NK-92 (cell line): ENCODE data around the gene P2RX2.

Experiments used
- DNase-seq: peaks from one replicate; lab custom pipeline; 2025; ENCODE audit not compliant: unreplicated experiment; lab: John Stamatoyannopoulos, UW

The P2RX2 gene

DNA sequence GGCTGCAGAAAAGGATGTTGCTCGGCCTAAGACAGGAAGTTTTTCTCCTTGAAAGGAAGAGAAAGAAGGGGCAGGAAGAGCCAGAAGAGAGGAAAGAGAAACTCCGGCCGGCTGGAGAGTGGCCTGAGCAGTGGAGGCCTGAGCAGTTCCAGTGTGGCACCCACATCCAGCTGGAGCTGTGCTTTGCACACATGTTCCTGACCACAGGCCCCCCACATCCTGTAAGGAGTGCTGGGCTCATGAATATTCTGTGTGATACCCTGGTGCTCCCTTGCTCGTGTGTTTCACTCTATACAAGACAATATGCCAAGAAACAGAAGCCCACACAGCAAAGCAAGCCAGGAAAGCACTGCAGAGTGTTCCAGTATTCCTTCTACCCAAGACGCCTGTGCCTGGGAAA lies 41.5 kb downstream of the P2RX2 start:
- no peak for DNase-seq

DNA sequence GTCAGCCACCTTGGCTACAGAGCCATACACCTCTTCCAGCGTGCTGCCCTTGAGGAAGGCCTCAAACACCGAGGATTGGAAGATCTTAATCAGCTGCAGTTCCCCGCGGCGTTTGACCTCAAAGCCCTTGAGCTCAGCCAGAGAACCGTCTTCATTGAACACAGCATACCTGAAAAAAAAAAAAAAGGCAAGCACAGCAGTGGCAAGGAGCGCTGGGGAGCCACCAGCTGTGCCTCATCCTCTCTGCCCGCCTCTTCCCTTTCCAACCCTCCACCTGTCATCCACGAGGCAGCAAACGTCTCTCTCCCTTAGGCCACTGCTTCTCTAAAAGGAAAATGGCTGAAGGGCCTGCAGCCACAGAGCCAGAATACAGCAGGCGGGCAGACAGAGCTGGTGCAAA lies 42.4 kb downstream of the P2RX2 start:
- DNase-seq, result no peak

DNA sequence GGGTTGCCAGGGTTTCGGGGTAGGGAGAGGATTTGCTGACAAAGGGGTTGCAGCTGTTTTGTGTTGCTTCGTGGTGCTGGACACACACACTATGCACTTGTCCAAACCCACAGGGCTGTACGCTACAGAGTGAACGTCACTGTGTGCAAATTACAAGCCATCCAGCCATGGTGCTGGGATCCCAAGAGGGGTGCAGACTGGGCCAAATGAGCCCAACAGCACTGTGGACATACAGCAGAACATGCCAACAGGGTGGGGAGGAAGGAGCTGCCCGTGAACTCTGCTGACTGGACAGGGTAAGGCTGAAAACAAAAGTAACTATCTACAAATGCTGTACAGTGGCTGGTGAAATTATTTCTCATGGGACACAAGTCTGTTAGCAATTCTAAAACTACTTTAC lies 43.4 kb downstream of the P2RX2 start:
- DNase-seq, result no peak

DNA sequence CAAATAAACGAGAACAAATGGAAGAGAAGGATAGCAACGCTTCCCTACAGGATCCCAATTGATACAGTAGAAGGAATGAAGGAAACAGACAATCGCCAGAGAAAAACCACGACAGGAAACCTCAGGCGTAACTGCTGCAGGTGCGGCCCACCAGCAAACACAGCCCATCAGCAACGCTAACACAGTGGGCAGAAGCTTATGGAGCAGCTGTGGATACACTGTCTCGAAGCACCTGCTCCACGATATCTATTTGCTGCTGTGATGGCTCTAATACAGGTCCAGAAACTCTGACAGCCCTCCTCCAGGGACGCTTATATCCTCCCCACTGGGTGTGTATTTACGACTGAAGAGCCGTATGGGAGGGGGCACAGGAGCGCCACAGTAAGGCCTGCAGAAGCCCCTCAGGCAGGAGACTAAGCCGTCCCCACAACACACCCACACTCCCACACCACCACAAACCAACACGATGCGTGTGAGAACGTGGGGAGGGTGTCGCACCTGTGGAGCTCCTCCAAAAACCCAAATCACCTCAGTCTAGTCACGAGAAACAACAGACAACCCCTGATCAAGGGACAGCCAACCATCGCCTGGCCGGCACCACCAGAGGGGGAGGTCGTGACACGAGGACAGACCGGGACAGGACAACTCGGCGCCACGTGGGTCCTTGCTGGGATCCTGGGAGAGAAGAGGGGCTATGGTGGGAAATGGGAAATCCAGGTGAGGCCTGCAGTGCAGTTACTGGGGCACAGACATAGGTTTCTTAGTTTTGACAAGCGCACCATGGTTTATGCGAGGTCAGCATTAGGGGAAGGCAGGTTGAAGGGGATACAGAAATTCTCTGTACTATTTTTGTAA lies 44.6 kb downstream of the P2RX2 start:
- DNase-seq, result no peak

DNA sequence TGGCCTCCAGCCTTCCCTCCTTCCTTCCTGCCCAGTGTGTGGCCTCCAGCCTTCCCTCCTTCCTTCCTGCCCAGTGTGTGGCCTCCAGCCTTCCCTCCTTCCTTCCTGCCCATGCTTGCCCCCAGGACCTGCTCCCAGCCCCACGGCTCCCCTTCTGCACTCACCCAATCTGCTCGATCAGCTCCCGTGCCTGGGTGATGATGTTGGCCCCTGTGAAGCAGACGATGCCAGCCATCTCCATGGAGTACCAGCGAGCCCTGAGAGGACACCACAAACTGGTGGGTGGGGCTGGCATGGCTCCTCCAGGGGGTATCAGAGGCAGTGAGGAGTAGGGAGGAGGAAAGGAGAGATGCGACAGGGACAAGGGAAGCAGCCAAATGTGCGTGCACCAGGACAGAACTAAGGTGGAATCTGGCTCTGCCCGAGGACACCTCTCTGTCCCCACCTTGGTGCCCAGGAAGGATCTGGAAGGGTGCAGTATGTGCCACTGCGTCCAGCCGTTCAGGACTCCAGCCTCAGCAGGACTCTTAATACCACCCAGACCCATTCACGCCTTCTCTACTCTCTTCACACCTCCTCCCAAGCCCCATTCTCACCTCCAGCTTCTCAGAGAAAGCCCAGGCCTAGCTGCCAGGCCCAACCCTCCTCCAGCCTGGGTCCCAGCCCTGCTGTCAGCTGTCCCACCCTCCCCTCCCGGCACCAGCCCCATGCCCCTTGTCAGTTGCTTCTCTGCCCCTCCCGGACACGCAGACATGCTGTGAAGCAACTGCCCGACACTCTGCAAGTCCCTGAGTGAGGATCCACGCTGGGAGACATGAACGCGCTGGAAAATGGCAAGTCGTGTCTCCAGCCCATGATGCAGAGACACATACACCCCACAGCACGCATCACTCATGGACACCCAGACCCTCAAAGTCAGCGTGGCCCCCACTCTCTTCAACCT lies 45.9 kb downstream of the P2RX2 start:
- no peak for DNase-seq

DNA sequence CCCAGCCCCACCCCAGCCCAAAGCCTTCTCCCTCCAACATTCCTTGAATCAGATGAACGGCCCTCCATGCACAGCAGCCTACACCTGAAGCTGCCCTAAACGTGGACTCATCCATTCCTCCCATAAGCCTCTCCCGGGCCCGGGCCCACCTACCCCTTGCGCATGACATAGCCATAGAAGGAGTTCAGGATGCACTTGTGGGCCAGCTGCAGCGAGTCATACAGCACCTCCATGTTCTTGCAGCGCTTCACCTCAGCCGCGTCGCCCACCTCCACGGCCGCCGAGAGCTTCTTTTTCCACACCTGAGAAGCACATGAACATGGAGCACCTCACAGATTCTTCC lies 46.5 kb downstream of the P2RX2 start:
- DNase-seq, result no peak

DNA sequence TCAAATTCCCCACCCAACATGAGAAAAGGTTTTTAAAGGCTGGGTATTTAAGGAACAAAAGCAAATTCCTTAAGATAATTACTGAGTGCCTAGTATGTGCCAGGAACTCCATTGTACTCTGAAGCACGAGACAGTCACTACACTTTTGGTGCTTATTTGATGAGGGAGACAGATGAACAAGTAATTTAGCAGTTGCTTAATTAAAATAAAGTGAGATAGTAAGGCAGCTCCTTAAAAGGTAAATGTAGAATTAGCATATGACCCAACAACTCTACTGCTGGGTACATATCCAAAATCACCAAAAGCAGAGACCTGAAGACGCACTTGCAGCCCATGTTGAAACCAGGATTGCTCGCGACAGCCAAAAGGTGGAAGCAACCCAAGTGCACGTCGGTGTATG lies 47.2 kb downstream of the P2RX2 start:
- DNase-seq, result no peak

DNA sequence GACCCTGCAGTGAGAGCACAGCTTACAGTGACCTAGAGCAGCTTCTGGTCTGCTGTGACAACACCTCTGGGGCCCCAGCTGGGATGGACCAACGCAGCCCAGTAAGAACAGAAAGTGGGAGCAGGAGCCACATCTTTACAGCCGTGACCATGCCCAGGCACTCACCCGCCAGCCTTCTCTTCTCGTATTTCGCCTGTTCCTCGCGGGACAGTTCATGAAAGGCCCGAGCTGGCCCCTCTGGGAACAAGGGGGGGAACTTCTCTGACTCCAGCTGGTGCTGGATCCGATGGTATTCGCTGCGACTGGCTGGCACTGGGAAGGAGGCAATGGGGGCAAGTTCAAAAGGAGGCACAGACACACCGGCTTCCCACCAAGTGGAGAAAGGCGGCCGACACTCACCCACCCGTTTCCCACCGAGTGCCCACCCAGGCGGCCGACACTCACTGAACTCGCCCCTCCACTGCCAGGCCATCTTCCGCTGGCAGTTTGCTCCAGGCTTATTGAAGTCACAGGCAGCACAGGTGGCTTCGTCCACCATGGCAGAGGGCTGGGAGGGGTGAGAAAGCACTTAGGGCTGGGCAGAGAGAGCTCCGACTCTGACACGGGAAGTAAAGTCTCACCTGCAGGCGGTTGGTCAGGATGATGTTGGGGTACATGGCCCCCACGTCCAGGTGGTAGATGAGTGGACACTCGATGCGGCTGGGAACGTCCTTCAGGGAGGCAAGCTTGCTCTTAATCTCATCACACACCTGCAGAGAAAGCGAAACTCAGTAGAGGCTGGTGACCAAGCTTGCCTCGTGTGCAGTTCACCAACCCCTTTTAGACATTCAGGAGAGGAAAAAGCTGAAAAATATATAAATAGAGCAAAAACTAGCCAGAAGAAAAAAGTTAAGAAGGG lies 49.9 kb downstream of the P2RX2 start:
- DNase-seq, result no peak

DNA sequence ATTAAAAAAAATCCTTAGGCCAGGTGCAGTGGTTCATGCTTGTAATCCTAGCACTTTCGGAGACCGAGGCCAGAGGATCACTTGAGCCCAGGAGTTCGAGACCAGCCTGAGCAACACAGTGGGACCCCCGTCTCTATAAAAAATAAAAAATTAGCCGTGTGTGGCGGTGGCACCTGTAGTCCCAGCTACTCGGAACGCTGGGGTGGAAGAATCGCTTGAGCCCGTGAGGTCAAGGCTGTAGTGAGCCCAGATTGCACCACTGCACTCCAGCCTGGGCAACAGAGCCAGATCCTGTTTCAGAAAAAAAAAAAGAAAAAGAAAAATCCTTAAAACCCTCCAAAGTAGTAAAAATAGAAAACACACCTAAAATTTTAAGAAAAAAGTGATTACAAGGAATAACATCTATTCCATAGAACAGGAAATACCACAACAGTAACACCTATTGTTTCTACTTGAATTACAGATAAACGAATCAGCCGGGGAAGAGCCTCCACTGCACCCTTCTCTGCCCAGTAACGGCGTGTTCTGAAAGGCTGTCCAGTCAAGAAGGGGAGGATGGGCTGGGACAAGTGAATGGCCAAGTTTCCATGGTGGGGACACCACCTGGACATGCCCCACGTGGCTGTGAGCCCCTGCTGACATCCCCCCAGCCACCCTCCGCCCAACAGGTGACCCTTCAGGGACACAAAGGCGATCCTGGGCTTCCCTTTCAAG lies 50.7 kb downstream of the P2RX2 start:
- no peak for DNase-seq
